Smooth muscle cell (in vitro differentiated cells): ENCODE measurements around the gene HDAC8. TPM values are rescaled to one million over a fixed set of nuclear protein-coding genes. Genes with fewer than 3 reads are reported as not detected.
"Not testable (repeated sequence)": the region's sequence is repeated elsewhere in the genome, so short reads cannot be mapped to it uniquely, and the experiment has no call there.

Experiments
- DNase-seq: peaks from one replicate; lab custom pipeline; 2025; ENCODE audit not compliant: unreplicated experiment; lab: John Stamatoyannopoulos, UW
- H2AFZ ChIP-seq: fragments of 200-600 bp; sonication (generic); 2 replicates; pipeline ENCODE4 v1.6.0; 2016; ENCODE audit warnings: antibody characterized with exemption, low read depth, mild to moderate bottlenecking
- H3F3A ChIP-seq: fragments of 200-600 bp; sonication (generic); 2 replicates; pipeline ENCODE4 v1.6.0; 2017; ENCODE audit warnings: antibody characterized with exemption, low read depth
- H3K27ac ChIP-seq: fragments of 200-600 bp; sonication (generic); 2 replicates; pipeline ENCODE4 v1.5.1; 2016; ENCODE audit warnings: low read depth, mild to moderate bottlenecking
- H3K27me3 ChIP-seq: fragments of 200-600 bp; sonication (generic); 2 replicates; pipeline ENCODE4 v1.6.1; 2016; ENCODE audit warnings: low read depth, mild to moderate bottlenecking
- H3K36me3 ChIP-seq: fragments of 200-600 bp; sonication (generic); 2 replicates; pipeline ENCODE4 v1.5.1; 2016; ENCODE audit warnings: low read depth
- H3K4me1 ChIP-seq: fragments of 200-600 bp; sonication (generic); 2 replicates; pipeline ENCODE4 v1.5.1; 2016; ENCODE audit warnings: low read depth
- H3K4me2 ChIP-seq: fragments of 200-600 bp; sonication (generic); 2 replicates; pipeline ENCODE4 v1.6.0; 2016; ENCODE audit warnings: mild to moderate bottlenecking
- H3K4me3 ChIP-seq: fragments of 200-600 bp; sonication (generic); 2 replicates; pipeline ENCODE4 v1.5.1; 2016; ENCODE audit warnings: mild to moderate bottlenecking
- H3K79me2 ChIP-seq: fragments of 200-600 bp; sonication (generic); 2 replicates; pipeline ENCODE4 v1.6.0; 2016; ENCODE audit warnings: low read depth, mild to moderate bottlenecking
- H3K9ac ChIP-seq: fragments of 200-600 bp; sonication (generic); 2 replicates; pipeline ENCODE4 v1.6.0; 2016; ENCODE audit warnings: low read depth
- H3K9me3 ChIP-seq: fragments of 200-600 bp; sonication (generic); replicated peaks from 2 replicates; pipeline ENCODE4 v1.5.1; 2016; ENCODE audit warnings: low read depth
- H4K20me1 ChIP-seq: fragments of 200-600 bp; sonication (generic); 2 replicates; pipeline ENCODE4 v1.6.0; 2016; ENCODE audit warnings: low read depth
- WGBS: methylation state at CpG from one replicate; pipeline ENCODE4 v1.1.7; 2016; ENCODE audit warnings: low lambda C conversion rate; 5-methylcytosine and 5-hydroxymethylcytosine counted together
- polyA plus RNA-seq: library from polyadenylated mRNA; unstranded; fragments of >200 nt; fragmentation: Nextera tagmentation; extraction: Ambion mirVana; gene quantifications from 2 replicates; pipeline ENCODE4 v1.2.1, GENCODE V29; 2016
- total RNA-seq: library from RNA; depleted of rRNA; stranded (reverse); fragments of >200 nt; gene quantifications from 2 replicates; pipeline ENCODE4 v1.2.3, GENCODE V29; 2014
- TF ChIP-seq, protein P1 (sequence below): fragments of 200-600 bp; sonication (generic); IDR thresholded peaks from 2 replicates; pipeline ENCODE4 v1.5.1; 2017; ENCODE audit warnings: borderline replicate concordance, mild to moderate bottlenecking, antibody characterized with exemption; ENCODE audit not compliant: insufficient read depth, poor library complexity, severe bottlenecking

HDAC8 gene
- total and polyA plus RNA-seq, 2 experiments from 2014 or later: 23.1 to 40.7 TPM

DNA sequence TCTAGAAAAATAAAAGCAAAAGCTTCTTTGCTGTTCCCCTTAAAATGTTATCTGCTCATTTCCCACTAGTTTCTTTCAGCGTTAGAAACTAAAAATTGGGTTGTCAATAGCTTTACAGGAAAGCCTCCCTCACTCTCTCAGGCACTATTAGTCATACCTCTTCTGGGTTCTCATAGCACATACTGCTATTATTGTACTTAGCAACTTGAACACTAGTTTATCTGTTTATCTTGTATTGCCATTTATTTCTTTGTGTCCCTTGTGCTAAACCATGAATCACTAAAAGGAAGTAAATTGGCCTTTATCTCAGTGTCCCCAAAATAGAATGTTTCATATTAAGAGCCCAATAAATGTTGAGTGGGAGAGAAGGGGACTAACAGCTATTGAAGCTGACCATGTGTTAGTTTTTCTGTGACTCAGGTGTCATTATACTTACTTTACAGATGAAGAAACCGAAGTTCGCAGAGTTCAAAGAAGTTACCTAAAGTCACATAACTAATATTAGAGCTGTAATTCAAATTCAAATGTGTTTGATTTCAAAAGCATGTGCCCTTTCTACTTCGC is 142.2 kb downstream of the HDAC8 start:
- DNase-seq: no peak
- Histone ChIP-seq H3K27ac (no peak overlapping the region), H2AFZ (no peak overlapping the region)

DNA sequence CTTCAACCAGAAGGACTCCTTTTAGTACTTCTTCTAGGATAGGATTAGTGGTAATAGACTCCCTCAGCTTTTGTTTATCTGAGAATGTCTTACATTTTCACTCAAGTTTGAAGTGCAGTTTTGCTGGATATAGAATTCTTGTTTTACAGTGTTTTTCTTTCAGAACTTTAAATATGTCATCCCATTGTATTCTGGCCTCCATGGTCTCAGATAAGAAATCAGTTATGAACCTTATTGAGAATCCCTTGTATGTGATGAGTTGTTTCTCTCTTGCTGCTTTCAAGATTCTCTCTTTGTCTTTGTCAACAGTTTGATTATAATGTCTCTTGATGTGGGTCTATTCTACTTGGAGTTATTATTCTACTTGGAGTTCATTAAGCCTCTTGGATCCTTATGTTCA is 150.8 kb downstream of the HDAC8 start:
- Histone ChIP-seq H3F3A (no peaks in the 10 kb centered on the region), H3K27me3 (no peaks in the 10 kb centered on the region), H3K9me3 (peaks cover 21% of the 10 kb centered on the region), H3K36me3 (peaks cover 7% of the 10 kb centered on the region), H3K27ac (no peak overlapping the region), H2AFZ (no peak overlapping the region), H3K79me2 (no peaks in the 10 kb centered on the region), H3K4me2 (no peak overlapping the region), H3K9ac (no peak overlapping the region), H4K20me1 (no peaks in the 10 kb centered on the region), H3K4me3 (no peak overlapping the region), H3K4me1 (no peaks in the 10 kb centered on the region)
- TF ChIP-seq, protein P1, sequence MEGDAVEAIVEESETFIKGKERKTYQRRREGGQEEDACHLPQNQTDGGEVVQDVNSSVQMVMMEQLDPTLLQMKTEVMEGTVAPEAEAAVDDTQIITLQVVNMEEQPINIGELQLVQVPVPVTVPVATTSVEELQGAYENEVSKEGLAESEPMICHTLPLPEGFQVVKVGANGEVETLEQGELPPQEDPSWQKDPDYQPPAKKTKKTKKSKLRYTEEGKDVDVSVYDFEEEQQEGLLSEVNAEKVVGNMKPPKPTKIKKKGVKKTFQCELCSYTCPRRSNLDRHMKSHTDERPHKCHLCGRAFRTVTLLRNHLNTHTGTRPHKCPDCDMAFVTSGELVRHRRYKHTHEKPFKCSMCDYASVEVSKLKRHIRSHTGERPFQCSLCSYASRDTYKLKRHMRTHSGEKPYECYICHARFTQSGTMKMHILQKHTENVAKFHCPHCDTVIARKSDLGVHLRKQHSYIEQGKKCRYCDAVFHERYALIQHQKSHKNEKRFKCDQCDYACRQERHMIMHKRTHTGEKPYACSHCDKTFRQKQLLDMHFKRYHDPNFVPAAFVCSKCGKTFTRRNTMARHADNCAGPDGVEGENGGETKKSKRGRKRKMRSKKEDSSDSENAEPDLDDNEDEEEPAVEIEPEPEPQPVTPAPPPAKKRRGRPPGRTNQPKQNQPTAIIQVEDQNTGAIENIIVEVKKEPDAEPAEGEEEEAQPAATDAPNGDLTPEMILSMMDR: no peak
- DNase-seq: no peak

More for the DNA sequence above, 142.2 kb downstream of the HDAC8 start:
- Histone ChIP-seq H3K9me3 (no peaks in the 10 kb centered on the region), H3K4me1 (no peaks in the 10 kb centered on the region), H3F3A (no peaks in the 10 kb centered on the region), H3K9ac (no peak overlapping the region), H3K79me2 (no peaks in the 10 kb centered on the region), H3K36me3 (no peaks in the 10 kb centered on the region), H3K27me3 (no peaks in the 10 kb centered on the region), H3K4me2 (no peak overlapping the region), H3K4me3 (no peak overlapping the region), H4K20me1 (no peaks in the 10 kb centered on the region)
- 79% methylated on average over 4 of the region's 4 CpGs for WGBS
- TF ChIP-seq, protein P1: no peak

DNA sequence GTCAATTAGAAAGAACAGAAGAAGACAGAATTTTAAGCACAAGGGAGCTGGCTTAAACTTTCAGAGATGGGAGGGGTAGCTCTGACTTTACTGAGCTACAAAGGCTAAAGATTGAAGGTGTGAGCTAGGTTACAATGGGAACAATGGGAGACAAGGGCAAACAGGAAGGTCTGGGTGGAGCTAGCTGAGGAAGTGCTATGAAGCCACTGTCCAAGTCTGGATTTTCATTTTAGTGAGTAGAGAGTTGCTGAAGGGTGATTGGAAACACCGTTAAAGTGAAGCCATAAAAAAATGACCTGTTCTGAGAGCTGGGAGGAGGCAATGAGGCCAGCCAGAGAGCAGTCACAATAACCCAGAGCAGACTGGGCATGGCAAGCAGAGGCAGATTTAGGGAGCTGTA is 162.7 kb downstream of the HDAC8 start:
- H2AFZ ChIP-seq: no peak overlapping the region
- H4K20me1 ChIP-seq: no peaks in the 10 kb centered on the region
- no peak overlapping the region for H3K9ac ChIP-seq
- H3K4me1 ChIP-seq: no peaks in the 10 kb centered on the region
- H3K27ac ChIP-seq: no peak overlapping the region
- H3F3A ChIP-seq: no peaks in the 10 kb centered on the region
- DNase-seq: no peak
- TF ChIP-seq, protein P1: no peak
- no peaks in the 10 kb centered on the region for H3K36me3 ChIP-seq
- no peak overlapping the region for H3K4me3 ChIP-seq
- no peak overlapping the region for H3K4me2 ChIP-seq
- no peaks in the 10 kb centered on the region for H3K27me3 ChIP-seq
- no peaks in the 10 kb centered on the region for H3K79me2 ChIP-seq
- whole genome bisulfite sequencing: 94% methylated on average over 1 of the region's 1 CpG
- no peaks in the 10 kb centered on the region for H3K9me3 ChIP-seq

DNA sequence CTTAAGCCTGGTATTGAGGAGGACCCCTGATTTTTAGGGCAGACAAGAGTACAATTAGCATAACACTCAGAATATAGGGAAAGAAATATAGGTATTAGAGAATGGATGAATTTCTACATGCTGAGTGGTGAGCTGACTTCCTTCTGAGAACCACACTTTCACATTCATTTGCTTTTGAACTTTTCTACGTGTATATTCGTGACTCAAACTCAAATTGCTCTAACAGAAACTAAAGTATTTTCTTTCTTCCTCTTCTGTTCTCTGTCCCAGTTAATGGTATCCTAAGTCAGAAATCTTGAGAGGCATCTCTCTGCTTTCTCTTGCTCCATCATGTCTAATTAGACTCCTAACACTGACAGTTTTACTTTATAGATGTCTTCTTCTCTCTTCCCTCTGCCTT is 163.8 kb downstream of the HDAC8 start:
- Histone ChIP-seq H3K36me3 (no peaks in the 10 kb centered on the region), H3K9ac (no peak overlapping the region), H3K4me3 (no peak overlapping the region), H3K27me3 (no peaks in the 10 kb centered on the region), H3F3A (no peaks in the 10 kb centered on the region), H3K9me3 (no peaks in the 10 kb centered on the region), H3K27ac (no peak overlapping the region), H3K79me2 (no peaks in the 10 kb centered on the region), H3K4me2 (no peak overlapping the region), H3K4me1 (no peaks in the 10 kb centered on the region), H2AFZ (no peak overlapping the region), H4K20me1 (no peaks in the 10 kb centered on the region)
- no peak for DNase-seq
- TF ChIP-seq, protein P1: no peak
- WGBS: 58% methylated on average over 2 of the region's 2 CpGs

DNA sequence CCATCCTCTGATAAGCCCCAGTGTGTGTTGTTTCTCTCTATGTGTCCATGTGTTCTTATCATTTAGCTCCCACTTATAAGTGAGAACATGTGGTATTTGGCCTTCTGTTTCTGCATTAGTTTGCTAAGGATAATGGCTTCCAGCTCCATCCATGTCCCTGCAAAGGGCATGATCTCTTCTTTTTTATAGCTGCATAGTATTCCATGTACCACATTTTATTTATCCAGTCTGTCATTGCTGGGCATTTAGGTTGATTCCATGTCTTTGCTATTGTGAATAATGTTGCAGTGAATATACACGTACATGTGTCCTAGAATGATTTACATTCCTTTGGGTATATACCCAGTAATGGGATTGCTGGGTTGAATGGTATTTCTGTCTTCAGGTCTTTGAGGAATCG is 167.5 kb downstream of the HDAC8 start:
- H3K4me2 ChIP-seq, DNase-seq, H3K4me3 ChIP-seq, H3K79me2 ChIP-seq, H3K27ac ChIP-seq, H3K9ac ChIP-seq, H3F3A ChIP-seq, H2AFZ ChIP-seq, H3K36me3 ChIP-seq, H3K27me3 ChIP-seq, H4K20me1 ChIP-seq, H3K4me1 ChIP-seq, H3K9me3 ChIP-seq: not testable (repeated sequence)
- 78% methylated on average over 2 of the region's 2 CpGs for WGBS
